ENCODE measurements around the gene ST6GALNAC1.

The ST6GALNAC1 gene

GRCh38 chr17:76575570-76575969 lies 68.0 kb downstream of the ST6GALNAC1 start:
- DNase-seq = no peak

Measured in HCEC 1CT (cell line).